ENCODE measurements around the gene PSMD1.

- no peak for TF ChIP-seq YY1 (IDR thresholded peaks at IDR 0.05; ENCODE audit: low read depth)
- no peak for TF ChIP-seq RAD21 (IDR thresholded peaks at IDR 0.05; ENCODE audit: low read depth)
- TF ChIP-seq EGR1 (IDR thresholded peaks at IDR 0.05): no peak
- no peak for TF ChIP-seq NFIC (IDR thresholded peaks at IDR 0.05)
- no peak for TF ChIP-seq EP300 (IDR thresholded peaks at IDR 0.05; ENCODE audit: borderline replicate concordance)
- no peak for TF ChIP-seq TCF12 (IDR thresholded peaks at IDR 0.05; ENCODE audit: low read depth)
- TF ChIP-seq, protein P1, sequence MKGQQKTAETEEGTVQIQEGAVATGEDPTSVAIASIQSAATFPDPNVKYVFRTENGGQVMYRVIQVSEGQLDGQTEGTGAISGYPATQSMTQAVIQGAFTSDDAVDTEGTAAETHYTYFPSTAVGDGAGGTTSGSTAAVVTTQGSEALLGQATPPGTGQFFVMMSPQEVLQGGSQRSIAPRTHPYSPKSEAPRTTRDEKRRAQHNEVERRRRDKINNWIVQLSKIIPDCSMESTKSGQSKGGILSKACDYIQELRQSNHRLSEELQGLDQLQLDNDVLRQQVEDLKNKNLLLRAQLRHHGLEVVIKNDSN (IDR thresholded peaks at IDR 0.05): no peak
- TF ChIP-seq REST (IDR thresholded peaks at IDR 0.05; ENCODE audit: low read depth): no peak
- TF ChIP-seq, protein P2, sequence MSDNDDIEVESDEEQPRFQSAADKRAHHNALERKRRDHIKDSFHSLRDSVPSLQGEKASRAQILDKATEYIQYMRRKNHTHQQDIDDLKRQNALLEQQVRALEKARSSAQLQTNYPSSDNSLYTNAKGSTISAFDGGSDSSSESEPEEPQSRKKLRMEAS (IDR thresholded peaks at IDR 0.05): no peak
These were observed 19.4 kb upstream of the PSMD1 start, which contains the start of gene C2orf72 for GRCh38 chr2:231037202-231037730.
